HCT116 (cell line): ENCODE results near the gene ADPGK.

ENCODE experiments used
- CEBPB ChIP-seq: IDR thresholded peaks from 2 replicates; pipeline ENCODE4 v1.6.1; 2012; ENCODE audit warnings: low read depth
- ELF1 ChIP-seq: IDR thresholded peaks from 2 replicates; pipeline ENCODE4 v1.6.1; 2012; ENCODE audit warnings: low read depth, borderline replicate concordance
- EZH2 ChIP-seq: fragments of 200-600 bp; sonication (generic); IDR thresholded peaks from 2 replicates; pipeline ENCODE4 v1.6.1; 2017; ENCODE audit warnings: antibody characterized with exemption, mixed run types
- EZH2phosphoT487 ChIP-seq: fragments of 200-600 bp; IDR thresholded peaks from 2 replicates; pipeline ENCODE4 v1.6.1; 2018; ENCODE audit warnings: antibody characterized with exemption, borderline replicate concordance
- JUND ChIP-seq: IDR thresholded peaks from 2 replicates; pipeline ENCODE4 v1.6.1; 2012
- POLR2A ChIP-seq: IDR thresholded peaks from 2 replicates; pipeline ENCODE4 v1.7.0; 2011; ENCODE audit warnings: borderline replicate concordance; ENCODE audit not compliant: insufficient read depth, insufficient read length; ENCODE audit errors: extremely low read depth
- POLR2AphosphoS5 ChIP-seq: IDR thresholded peaks from 2 replicates; pipeline ENCODE4 v1.6.1; 2011; ENCODE audit warnings: mild to moderate bottlenecking, low read depth, low read length, moderate library complexity
- YY1 ChIP-seq: IDR thresholded peaks from 2 replicates; pipeline ENCODE4 v1.6.1; 2011; ENCODE audit warnings: low read length, low read depth, moderate library complexity, mild to moderate bottlenecking; ENCODE audit not compliant: insufficient replicate concordance; ENCODE audit errors: extremely low read depth
- TF ChIP-seq, protein P1 (sequence below), 3 experiments: fragments of 200-600 bp in 1 of 3; sonication (generic) in 1 of 3; IDR thresholded peaks in 2 of 3; conservative IDR thresholded peaks in 1 of 3; 2 replicates each; pipeline ENCODE4 v1.5.1; 2012 to 2017; ENCODE audit warnings: low read depth in 2 of 3, low read length in 2 of 3, antibody characterized with exemption in 1 of 3, borderline replicate concordance in 1 of 3, control low read depth in 1 of 3, mild to moderate bottlenecking in 1 of 3, mixed read lengths in 1 of 3, mixed run types in 1 of 3, moderate library complexity in 1 of 3; ENCODE audit not compliant: insufficient read depth in 1 of 3
- TF ChIP-seq, protein P2 (sequence below): IDR thresholded peaks from 2 replicates; pipeline ENCODE4 v1.6.1; 2012

DNA sequence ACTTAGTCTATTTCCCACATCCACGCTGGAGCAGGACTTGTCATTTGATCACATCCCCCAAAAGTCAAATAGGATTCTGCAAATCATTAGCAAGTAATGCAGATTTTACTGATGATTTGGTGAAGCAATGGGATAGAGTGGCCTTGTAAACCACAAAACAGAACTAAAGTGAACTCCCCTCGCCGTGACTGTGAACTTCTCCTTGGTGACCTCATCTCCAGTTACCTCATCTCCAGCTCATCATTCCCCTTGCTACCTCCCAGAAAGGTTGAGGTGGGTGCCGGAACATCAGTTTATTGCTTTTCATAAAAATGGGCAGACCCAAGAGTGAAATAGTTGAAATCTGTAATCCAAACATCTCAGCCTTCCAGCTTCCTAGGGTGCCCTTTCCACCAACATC lies 36.7 kb upstream of the ADPGK start:
- TF ChIP-seq, protein P1, sequence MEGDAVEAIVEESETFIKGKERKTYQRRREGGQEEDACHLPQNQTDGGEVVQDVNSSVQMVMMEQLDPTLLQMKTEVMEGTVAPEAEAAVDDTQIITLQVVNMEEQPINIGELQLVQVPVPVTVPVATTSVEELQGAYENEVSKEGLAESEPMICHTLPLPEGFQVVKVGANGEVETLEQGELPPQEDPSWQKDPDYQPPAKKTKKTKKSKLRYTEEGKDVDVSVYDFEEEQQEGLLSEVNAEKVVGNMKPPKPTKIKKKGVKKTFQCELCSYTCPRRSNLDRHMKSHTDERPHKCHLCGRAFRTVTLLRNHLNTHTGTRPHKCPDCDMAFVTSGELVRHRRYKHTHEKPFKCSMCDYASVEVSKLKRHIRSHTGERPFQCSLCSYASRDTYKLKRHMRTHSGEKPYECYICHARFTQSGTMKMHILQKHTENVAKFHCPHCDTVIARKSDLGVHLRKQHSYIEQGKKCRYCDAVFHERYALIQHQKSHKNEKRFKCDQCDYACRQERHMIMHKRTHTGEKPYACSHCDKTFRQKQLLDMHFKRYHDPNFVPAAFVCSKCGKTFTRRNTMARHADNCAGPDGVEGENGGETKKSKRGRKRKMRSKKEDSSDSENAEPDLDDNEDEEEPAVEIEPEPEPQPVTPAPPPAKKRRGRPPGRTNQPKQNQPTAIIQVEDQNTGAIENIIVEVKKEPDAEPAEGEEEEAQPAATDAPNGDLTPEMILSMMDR (IDR thresholded peaks at IDR 0.05 in 2 of 3, conservative IDR thresholded peaks at IDR 0.05 in 1 of 3; ENCODE audit: borderline replicate concordance in 1 of 3, insufficient read depth in 1 of 3, low read depth in 2 of 3, low read length in 2 of 3), result no peak
- TF ChIP-seq YY1 (no peak), EZH2phosphoT487 (no peak), POLR2A (no peak), EZH2 (no peak), JUND (no peak), POLR2AphosphoS5 (no peak), CEBPB (no peak), ELF1 (no peak)
- TF ChIP-seq, protein P2, sequence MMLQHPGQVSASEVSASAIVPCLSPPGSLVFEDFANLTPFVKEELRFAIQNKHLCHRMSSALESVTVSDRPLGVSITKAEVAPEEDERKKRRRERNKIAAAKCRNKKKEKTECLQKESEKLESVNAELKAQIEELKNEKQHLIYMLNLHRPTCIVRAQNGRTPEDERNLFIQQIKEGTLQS, result no peak
